Right cardiac atrium (tissue), 5 donors: ENCODE measurements around the gene CSNK2B. TPM values are rescaled to one million over a fixed set of nuclear protein-coding genes. Genes with fewer than 3 reads are reported as not detected.

Experiments used
- ATAC-seq, 2 donors: fragments of 200-7000 bp; cut with Tn5 transposase; one replicate each; pipeline versions ENCODE4 v1.8.0 to v1.9.1; 2020; ENCODE audit warnings: moderate library complexity in 2 of 2, mild to moderate bottlenecking in 1 of 2
- DNase-seq, 3 donors: peaks; one replicate each; pipeline ENCODE4 v3.0.0-alpha.2; 2020
- H3K27ac ChIP-seq: one replicate; pipeline ENCODE4 v1.5.1; 2013; ENCODE audit warnings: mild to moderate bottlenecking, low read length, control low read depth, moderate library complexity
- H3K27me3 ChIP-seq: one replicate; pipeline ENCODE4 v1.6.1; 2013; ENCODE audit not compliant: control insufficient read depth, insufficient read depth
- H3K4me1 ChIP-seq: one replicate; pipeline ENCODE4 v1.6.1; 2013; ENCODE audit warnings: low read length; ENCODE audit not compliant: control insufficient read depth, insufficient read depth
- H3K4me3 ChIP-seq: one replicate; pipeline ENCODE4 v1.5.1; 2013; ENCODE audit warnings: low read length, control low read depth
- H3K9me3 ChIP-seq: one replicate; pipeline ENCODE4 v1.6.1; 2013; ENCODE audit warnings: low read length; ENCODE audit not compliant: control insufficient read depth
- WGBS: extraction: QIAGEN DNeasy Blood & Tissue Kit; methylation state at CpG from one replicate; pipeline ENCODE4 v1.1.7; 2013; 5-methylcytosine and 5-hydroxymethylcytosine counted together
- intact Hi-C, 4 donors: fragments of 100-400 bp; cut with DNase I; formaldehyde crosslinking; loops; one replicate each; pipeline versions ENCODE4 v1.11.0 to v1.14.0; 2022 to 2023
- microRNA-seq, 2 donors: library from miRNA; unstranded; fragments of <30 nt; microRNA quantifications; one replicate each; pipeline ENCODE4 v1.2.0, GENCODE V29; 2020 to 2021
- polyA plus RNA-seq: library from polyadenylated mRNA; stranded (reverse); fragments of 200-250 nt; gene quantifications from one replicate; pipeline ENCODE4 v1.2.3, GENCODE V29; 2013
- total RNA-seq, 4 donors: library from RNA; stranded (reverse); fragmentation: NEBNext Ultra II Directional; extraction: Animal tissue kit (Norgen Biotek cat#: 25700); gene quantifications; one replicate each; pipeline ENCODE4 v1.2.1, GENCODE V29; 2021
- donor health status: healthy with polysubstance abuse.
- donor health status: DM: no; HTN: yes; CAD: no.
- donor health status: DM: no; HTN: no; CAD: no.
- donor health status: DM: no; HTN: yes; CAD: no; lungs with severe emphysema.
- donor health status: DM: yes; HTN: yes; CAD: no.

The CSNK2B gene
- total and polyA plus RNA-seq, 5 donors = 110 to 158 (median 119) TPM

GRCh38 chr6:31718265-31718664 is 52.4 kb downstream of the CSNK2B start:
- WGBS = 86% methylated on average over 1 of the region's 1 CpG
- ATAC-seq (no peak), DNase-seq (no peak)
- Histone ChIP-seq H3K9me3 (no peaks in the 10 kb centered on the region), H3K4me1 (no peaks in the 10 kb centered on the region), H3K27me3 (no peaks in the 10 kb centered on the region), H3K4me3 (no peak overlapping the region), H3K27ac (no peak overlapping the region)
- intact Hi-C loops = no loop called here

DNA sequence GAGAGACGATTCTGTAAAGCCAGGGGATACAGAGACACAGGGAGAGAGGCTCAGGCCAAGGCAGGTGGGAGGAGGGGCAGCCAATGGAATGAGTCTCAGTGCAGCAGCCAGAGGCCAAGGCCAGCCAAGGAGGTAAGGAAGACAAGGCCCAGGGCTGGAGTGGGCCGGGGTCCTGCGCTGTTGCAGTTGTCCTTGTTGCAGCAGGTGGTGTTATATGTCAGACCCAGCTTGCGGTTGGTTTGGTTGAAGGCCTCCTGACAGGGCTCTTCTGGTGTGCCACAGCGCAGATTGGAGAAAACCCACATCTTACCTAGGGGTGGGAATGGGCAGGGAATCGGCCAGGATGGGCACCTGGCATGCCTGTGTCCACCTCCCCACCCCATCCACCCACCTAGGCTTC is 53.1 kb downstream of the CSNK2B start:
- no peak for DNase-seq
- intact Hi-C loops = no loop called here
- Histone ChIP-seq H3K27me3 (no peaks in the 10 kb centered on the region), H3K27ac (no peak overlapping the region), H3K9me3 (no peaks in the 10 kb centered on the region), H3K4me3 (no peak overlapping the region), H3K4me1 (no peaks in the 10 kb centered on the region)
- 85% methylated on average over 6 of the region's 6 CpGs for WGBS
- no peak for ATAC-seq

Small RNAs within 50 kb of the gene (microRNA-seq; reads per million reads assigned to microRNA genes)
- gene MIR4646 (0.54 to 1.3 reads per million in 2 donors), gene MIR6832 (0 to 0.54 reads per million in 2 donors)

Other genes with a start within 250 kb of the CSNK2B start
Only the 30 nearest of the 37 such genes appear.
- not detected for gene MCCD1, start 137.1 kb upstream of the CSNK2B start, total RNA-seq
- not detected for gene MCCD1, start 137.1 kb upstream of the CSNK2B start, polyA plus RNA-seq
- 100 to 1,000 TPM; 196 to 235 (median 212) TPM for gene DDX39B, start 124.1 kb upstream of the CSNK2B start, total RNA-seq
- gene DDX39B, start 124.1 kb upstream of the CSNK2B start, polyA plus RNA-seq = 145 TPM
- 1 to 10 TPM; 1.7 to 3.8 (median 2.6) TPM for gene ATP6V1G2, start 119.5 kb upstream of the CSNK2B start, total RNA-seq
- 2.8 TPM for gene ATP6V1G2, start 119.5 kb upstream of the CSNK2B start, polyA plus RNA-seq
- 10 to 100 TPM; 12.2 to 19.3 (median 14.6) TPM for gene NFKBIL1, start 118.5 kb upstream of the CSNK2B start, total RNA-seq
- 16.7 TPM for gene NFKBIL1, start 118.5 kb upstream of the CSNK2B start, polyA plus RNA-seq
- not detected for gene LTA, start 93.8 kb upstream of the CSNK2B start, total RNA-seq
- gene LTA, start 93.8 kb upstream of the CSNK2B start, polyA plus RNA-seq = 0.07 TPM
- under 1 TPM; 0.42 to 0.71 (median 0.53) TPM for gene TNF, start 90.5 kb upstream of the CSNK2B start, total RNA-seq
- 0.23 TPM for gene TNF, start 90.5 kb upstream of the CSNK2B start, polyA plus RNA-seq
- 1 to 10 TPM in 1 of 4 donors, under 1 TPM in 2, not detected in 1; 0.59 to 1.5 (median 0.60) TPM for gene LTB, start 83.7 kb upstream of the CSNK2B start, total RNA-seq
- 0.61 TPM for gene LTB, start 83.7 kb upstream of the CSNK2B start, polyA plus RNA-seq
- 10 to 100 TPM; 10.2 to 16.6 (median 12.4) TPM for gene LST1, start 79.8 kb upstream of the CSNK2B start, total RNA-seq
- gene LST1, start 79.8 kb upstream of the CSNK2B start, polyA plus RNA-seq = 7.8 TPM
- gene NCR3, start 73.1 kb upstream of the CSNK2B start, total RNA-seq = under 1 TPM in 2 of 4 donors, not detected in 2; 0.26 to 0.31 TPM
- 0.11 TPM for gene NCR3, start 73.1 kb upstream of the CSNK2B start, polyA plus RNA-seq
- gene AIF1, start 50.8 kb upstream of the CSNK2B start, total RNA-seq = 10 to 100 TPM; 17.9 to 29.9 (median 21.3) TPM
- 14.7 TPM for gene AIF1, start 50.8 kb upstream of the CSNK2B start, polyA plus RNA-seq
- gene PRRC2A, start 45.4 kb upstream of the CSNK2B start, total RNA-seq = 100 to 1,000 TPM in 2 of 4 donors, 10 to 100 TPM in 2; 96.9 to 110 (median 103) TPM
- gene PRRC2A, start 45.4 kb upstream of the CSNK2B start, polyA plus RNA-seq = 95.2 TPM
- gene BAG6, start 13.4 kb upstream of the CSNK2B start, total RNA-seq = 100 to 1,000 TPM; 230 to 260 (median 256) TPM
- gene BAG6, start 13.4 kb upstream of the CSNK2B start, polyA plus RNA-seq = 226 TPM
- gene APOM, start 10.2 kb upstream of the CSNK2B start, total RNA-seq = 1 to 10 TPM in 2 of 4 donors, under 1 TPM in 2; 0.48 to 2.8 (median 1.4) TPM
- gene APOM, start 10.2 kb upstream of the CSNK2B start, polyA plus RNA-seq = 3.9 TPM
- 10 to 100 TPM; 18.5 to 20.7 (median 20.1) TPM for gene C6orf47, start 5.3 kb upstream of the CSNK2B start, total RNA-seq
- 21.2 TPM for gene C6orf47, start 5.3 kb upstream of the CSNK2B start, polyA plus RNA-seq
- 10 to 100 TPM; 16.8 to 23.9 (median 20.0) TPM for gene GPANK1, start 1.1 kb upstream of the CSNK2B start, total RNA-seq
- gene GPANK1, start 1.1 kb upstream of the CSNK2B start, polyA plus RNA-seq = 24.6 TPM
- gene LY6G5B, start 3.9 kb downstream of the CSNK2B start, total RNA-seq = 1 to 10 TPM; 4.0 to 8.7 (median 5.9) TPM
- gene LY6G5B, start 3.9 kb downstream of the CSNK2B start, polyA plus RNA-seq = 4.6 TPM
- 1 to 10 TPM; 2.1 to 3.8 (median 2.3) TPM for gene LY6G5C, start 15.0 kb downstream of the CSNK2B start, total RNA-seq
- gene LY6G5C, start 15.0 kb downstream of the CSNK2B start, polyA plus RNA-seq = 5.0 TPM
- 10 to 100 TPM; 28.4 to 37.0 (median 31.7) TPM for gene ABHD16A, start 37.2 kb downstream of the CSNK2B start, total RNA-seq
- gene ABHD16A, start 37.2 kb downstream of the CSNK2B start, polyA plus RNA-seq = 28.1 TPM
- not detected for gene LY6G6F, start 40.8 kb downstream of the CSNK2B start, total RNA-seq
- gene LY6G6F, start 40.8 kb downstream of the CSNK2B start, polyA plus RNA-seq = not detected
- not detected for gene LY6G6D, start 49.3 kb downstream of the CSNK2B start, total RNA-seq
- gene LY6G6D, start 49.3 kb downstream of the CSNK2B start, polyA plus RNA-seq = not detected
- gene LY6G6C, start 55.7 kb downstream of the CSNK2B start, total RNA-seq = not detected
- 0.18 TPM for gene LY6G6C, start 55.7 kb downstream of the CSNK2B start, polyA plus RNA-seq
- under 1 TPM in 3 of 4 donors, not detected in 1; 0.31 to 0.37 (median 0.35) TPM for gene MPIG6B, start 57.3 kb downstream of the CSNK2B start, total RNA-seq
- gene MPIG6B, start 57.3 kb downstream of the CSNK2B start, polyA plus RNA-seq = 0.20 TPM
- 10 to 100 TPM; 42.4 to 55.6 (median 49.3) TPM for gene DDAH2, start 63.2 kb downstream of the CSNK2B start, total RNA-seq
- gene DDAH2, start 63.2 kb downstream of the CSNK2B start, polyA plus RNA-seq = 57.4 TPM
- 100 to 1,000 TPM in 3 of 4 donors, 10 to 100 TPM in 1; 99.4 to 153 (median 116) TPM for gene CLIC1, start 70.5 kb downstream of the CSNK2B start, total RNA-seq
- 116 TPM for gene CLIC1, start 70.5 kb downstream of the CSNK2B start, polyA plus RNA-seq
- 1 to 10 TPM; 2.6 to 3.2 (median 3.0) TPM for gene MSH5, start 73.9 kb downstream of the CSNK2B start, total RNA-seq
- gene MSH5, start 73.9 kb downstream of the CSNK2B start, polyA plus RNA-seq = 1.8 TPM
- under 1 TPM in 1 of 4 donors, not detected in 3; 0.50 TPM for gene SAPCD1, start 96.6 kb downstream of the CSNK2B start, total RNA-seq
- 0.25 TPM for gene SAPCD1, start 96.6 kb downstream of the CSNK2B start, polyA plus RNA-seq
- gene VWA7, start 111.2 kb downstream of the CSNK2B start, total RNA-seq = 10 to 100 TPM in 1 of 4 donors, 1 to 10 TPM in 3; 3.4 to 12.8 (median 8.2) TPM
- 3.2 TPM for gene VWA7, start 111.2 kb downstream of the CSNK2B start, polyA plus RNA-seq
- gene VARS1, start 129.7 kb downstream of the CSNK2B start, total RNA-seq = 10 to 100 TPM; 21.7 to 30.6 (median 26.9) TPM
- gene VARS1, start 129.7 kb downstream of the CSNK2B start, polyA plus RNA-seq = 14.8 TPM
- gene LSM2, start 140.9 kb downstream of the CSNK2B start, total RNA-seq = 10 to 100 TPM; 22.8 to 27.3 (median 23.8) TPM
- 27.0 TPM for gene LSM2, start 140.9 kb downstream of the CSNK2B start, polyA plus RNA-seq
- 1 to 10 TPM; 1.6 to 2.8 (median 2.2) TPM for gene HSPA1L, start 149.2 kb downstream of the CSNK2B start, total RNA-seq
- gene HSPA1L, start 149.2 kb downstream of the CSNK2B start, polyA plus RNA-seq = 2.0 TPM